Measurements from ENCODE around the gene RRAS.

GRCh38 chr19:49660338-49660961 lies 20.5 kb upstream of the RRAS start:
- TF ChIP-seq POLR2AphosphoS5 (IDR thresholded peaks at IDR 0.05; ENCODE audit: borderline replicate concordance, low read depth, low read length) = no peak; the same call in 1 of the 2 replicates
- TF ChIP-seq EZH2 (IDR thresholded peaks at IDR 0.05) = no peak
